Adrenal gland (tissue), 12 donors: ENCODE results near the gene ASPHD2. TPM values are rescaled to one million over a fixed set of nuclear protein-coding genes. Genes with fewer than 3 reads are reported as not detected.

Source experiments
- DNase-seq, 7 donors: peaks; one replicate each; pipeline ENCODE4 v3.0.0-alpha.2; 2019 to 2020
- H3K27ac ChIP-seq, 5 donors: fragments of 200-600 bp; sonication (generic) in 4 of 5; 1 replicate in 3 of 5; 2 replicates in 2 of 5; pipeline versions ENCODE4 v1.5.1 to v1.8.0; 2016 to 2020; ENCODE audit warnings: mild to moderate bottlenecking in 1 of 5
- H3K27me3 ChIP-seq: fragments of 200-600 bp; 2 replicates; pipeline ENCODE4 v1.8.0; 2021
- H3K36me3 ChIP-seq, 2 donors: fragments of 200-600 bp; replicated peaks in 1 of 2; 1 replicate in 1 of 2; 2 replicates in 1 of 2; pipeline versions ENCODE4 v1.5.1 to v1.8.0; 2018 to 2022
- H3K4me1 ChIP-seq, 2 donors: fragments of 200-600 bp; replicated peaks in 1 of 2; 1 replicate in 1 of 2; 2 replicates in 1 of 2; pipeline versions ENCODE4 v1.5.1 to v1.8.0; 2018 to 2021
- H3K4me3 ChIP-seq, 4 donors: fragments of 200-600 bp; sonication (generic) in 3 of 4; one replicate each; pipeline ENCODE4 v1.5.1; 2016 to 2018
- H3K9me3 ChIP-seq, 3 donors: fragments of 200-600 bp; sonication (generic) in 1 of 3; replicated peaks in 1 of 3; 1 replicate in 2 of 3; 2 replicates in 1 of 3; pipeline versions ENCODE4 v1.5.1 to v1.8.0; 2016 to 2021
- POLR2A ChIP-seq, 2 donors: fragments of 450-650 bp; IDR thresholded peaks; one replicate each; pipeline ENCODE4 v1.6.1; 2017; ENCODE audit warnings: antibody characterized with exemption in 2 of 2, mild to moderate bottlenecking in 2 of 2, moderate library complexity in 1 of 2
- WGBS, 4 donors: extraction: QIAGEN DNeasy Blood & Tissue Kit in 2 of 4; methylation state at CpG; one replicate each; pipeline versions ENCODE4 v1.1.5 to v1.1.7; 2013 to 2017; 5-methylcytosine and 5-hydroxymethylcytosine counted together
- intact Hi-C, 2 donors: fragments of 100-400 bp; cut with DNase I; formaldehyde crosslinking; loops; one replicate each; pipeline versions ENCODE4 v1.14.1 to v1.15.0; 2022 to 2023
- polyA plus RNA-seq, 3 donors: library from polyadenylated mRNA; stranded (reverse); fragments of 200-250 nt in 2 of 3; fragments of 350-450 nt in 1 of 3; fragmentation: Illumina TruSeq in 1 of 3; extraction: RNeasy Lipid Tissue Mini Kit (QIAGEN cat#74804) in 1 of 3; gene quantifications; one replicate each; pipeline ENCODE4 v1.2.3, GENCODE V29; 2013 to 2014
- total RNA-seq, 9 donors: library from RNA; depleted of rRNA in 4 of 9; stranded (reverse); fragments of >200 nt in 4 of 9; fragments of 120-200 nt in 1 of 9; fragmentation: NEBNext Ultra II Directional in 1 of 9; extraction: Animal tissue kit (Norgen Biotek cat#: 25700) in 1 of 9; gene quantifications; one replicate each; pipeline versions ENCODE4 v1.1.0 to v1.2.4, GENCODE V29; 2013 to 2023
- TF ChIP-seq, protein P1 (sequence below), 6 experiments: fragments of 450-650 bp in 4 of 6; fragments of 200-600 bp in 2 of 6; sonication (generic) in 1 of 6; IDR thresholded peaks; 1 replicate in 5 of 6; 2 replicates in 1 of 6; pipeline versions ENCODE4 v1.5.1 to v1.8.0; 2016 to 2021; ENCODE audit warnings: antibody characterized with exemption in 6 of 6, mild to moderate bottlenecking in 2 of 6, moderate library complexity in 1 of 6
- donor health status: healthy with polysubstance abuse.
- donor health status: Bipolar disorder and iron deficiency.
- donor health status: DM: yes; HTN: yes; CAD: no.
- donor health status: DM: no; HTN: no; CAD: no.
- donor health status: DM: no; HTN: no; CAD: no.
- donor health status: DM: yes; HTN: yes; CAD: no.

The ASPHD2 gene
- total and polyA plus RNA-seq, 12 donors, result 0.06 to 1.7 (median 0.45) TPM

GRCh38 chr22:26391623-26392022, 37.4 kb upstream of the ASPHD2 start:
- TF ChIP-seq, protein P1, sequence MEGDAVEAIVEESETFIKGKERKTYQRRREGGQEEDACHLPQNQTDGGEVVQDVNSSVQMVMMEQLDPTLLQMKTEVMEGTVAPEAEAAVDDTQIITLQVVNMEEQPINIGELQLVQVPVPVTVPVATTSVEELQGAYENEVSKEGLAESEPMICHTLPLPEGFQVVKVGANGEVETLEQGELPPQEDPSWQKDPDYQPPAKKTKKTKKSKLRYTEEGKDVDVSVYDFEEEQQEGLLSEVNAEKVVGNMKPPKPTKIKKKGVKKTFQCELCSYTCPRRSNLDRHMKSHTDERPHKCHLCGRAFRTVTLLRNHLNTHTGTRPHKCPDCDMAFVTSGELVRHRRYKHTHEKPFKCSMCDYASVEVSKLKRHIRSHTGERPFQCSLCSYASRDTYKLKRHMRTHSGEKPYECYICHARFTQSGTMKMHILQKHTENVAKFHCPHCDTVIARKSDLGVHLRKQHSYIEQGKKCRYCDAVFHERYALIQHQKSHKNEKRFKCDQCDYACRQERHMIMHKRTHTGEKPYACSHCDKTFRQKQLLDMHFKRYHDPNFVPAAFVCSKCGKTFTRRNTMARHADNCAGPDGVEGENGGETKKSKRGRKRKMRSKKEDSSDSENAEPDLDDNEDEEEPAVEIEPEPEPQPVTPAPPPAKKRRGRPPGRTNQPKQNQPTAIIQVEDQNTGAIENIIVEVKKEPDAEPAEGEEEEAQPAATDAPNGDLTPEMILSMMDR (IDR thresholded peaks at IDR 0.05), result no peak
- no peak for TF ChIP-seq POLR2A (IDR thresholded peaks at IDR 0.05)
- Histone ChIP-seq H3K36me3 (no peaks in the 10 kb centered on the region), H3K4me1 (no peaks in the 10 kb centered on the region), H3K27me3 (peaks cover 4% of the 10 kb centered on the region), H3K9me3 (no peaks in the 10 kb centered on the region), H3K27ac (no peak overlapping the region), H3K4me3 (no peak overlapping the region)
- WGBS, 4 donors, result 61 to 76% (median 73%) methylated on average over 2 of the region's 2 CpGs
- no peak for DNase-seq
- intact Hi-C loops, result loop anchor here in 1 of 2 donors (10.0 kb wide), 1 partner anchor 73 kb away; no protein-coding TSS in a partner anchor

GRCh38 chr22:26393929-26394328, 35.1 kb upstream of the ASPHD2 start:
- Histone ChIP-seq H3K27me3 (peaks cover 4% of the 10 kb centered on the region), H3K4me1 (no peaks in the 10 kb centered on the region), H3K27ac (no peak overlapping the region), H3K9me3 (no peaks in the 10 kb centered on the region), H3K4me3 (no peak overlapping the region), H3K36me3 (no peaks in the 10 kb centered on the region)
- DNase-seq, result no peak
- intact Hi-C loops, result loop anchor here in 1 of 2 donors (10.0 kb wide), 1 partner anchor 71 kb away; no protein-coding TSS in a partner anchor
- 46 to 70% (median 53%) methylated on average over 1 to 2 of the region's 2 CpGs for WGBS, 4 donors
- no peak for TF ChIP-seq POLR2A (IDR thresholded peaks at IDR 0.05)
- TF ChIP-seq, protein P1 (IDR thresholded peaks at IDR 0.05), result no peak

DNA sequence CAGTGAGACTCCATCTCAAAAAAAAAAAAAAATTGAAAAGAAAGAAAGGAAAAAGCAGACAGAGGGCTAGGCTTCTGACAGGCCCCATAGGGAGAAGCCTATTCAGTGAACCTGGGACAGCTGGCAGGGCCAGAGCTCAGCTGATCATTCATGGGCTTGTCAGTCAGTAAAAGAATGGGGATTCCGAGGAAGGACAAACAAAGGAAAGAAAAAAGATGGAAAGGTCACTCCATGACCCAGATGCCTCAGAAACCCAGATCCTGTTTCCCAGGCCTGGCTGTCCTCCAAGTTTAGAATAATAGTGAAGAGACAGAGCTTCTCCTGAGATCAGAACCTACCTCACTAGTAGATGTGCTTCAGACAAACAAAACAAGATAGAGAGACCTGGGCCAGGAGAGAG, 34.3 kb upstream of the ASPHD2 start:
- no peak for TF ChIP-seq POLR2A (IDR thresholded peaks at IDR 0.05)
- TF ChIP-seq, protein P1 (IDR thresholded peaks at IDR 0.05), result no peak
- Histone ChIP-seq H3K4me1 (no peaks in the 10 kb centered on the region), H3K9me3 (no peaks in the 10 kb centered on the region), H3K4me3 (no peak overlapping the region), H3K27ac (no peak overlapping the region), H3K27me3 (peaks cover 4% of the 10 kb centered on the region), H3K36me3 (no peaks in the 10 kb centered on the region)
- intact Hi-C loops, result loop anchor here in 1 of 2 donors (10.0 kb wide), 1 partner anchor 70 kb away; no protein-coding TSS in a partner anchor
- peak in 1 of 7 donors; percentile 12 for DNase-seq
- 8 to 24% (median 18%) methylated on average over 1 of the region's 1 CpG for WGBS, 4 donors

DNA sequence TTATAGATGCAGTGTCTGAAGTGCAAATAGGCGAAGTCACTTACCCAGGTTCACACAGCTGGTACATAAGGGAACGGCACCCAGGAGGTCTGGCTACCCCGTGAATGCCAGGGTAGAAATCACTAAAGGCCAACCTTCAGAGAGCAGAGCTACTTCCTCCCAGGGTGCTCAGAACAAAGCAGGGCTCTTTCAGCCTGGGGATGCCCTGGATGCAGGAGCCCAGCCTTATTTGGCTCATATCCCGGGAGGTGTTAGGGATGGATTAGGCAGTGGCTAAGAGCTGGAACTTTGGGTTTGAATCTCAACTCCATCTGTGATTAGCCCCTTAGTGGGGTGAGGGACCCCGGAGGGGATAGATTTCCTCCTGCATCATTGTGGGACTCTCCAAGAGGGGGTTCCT, 33.1 kb upstream of the ASPHD2 start:
- no peak for TF ChIP-seq POLR2A (IDR thresholded peaks at IDR 0.05)
- TF ChIP-seq, protein P1 (IDR thresholded peaks at IDR 0.05), result no peak
- peaks cover 4% of the 10 kb centered on the region for H3K27me3 ChIP-seq
- intact Hi-C loops, result loop anchor here in 1 of 2 donors (10.0 kb wide), 1 partner anchor 69 kb away; no protein-coding TSS in a partner anchor
- H3K27ac ChIP-seq, result no peak overlapping the region
- H3K4me1 ChIP-seq, result no peaks in the 10 kb centered on the region
- DNase-seq, result no peak
- H3K9me3 ChIP-seq, result no peaks in the 10 kb centered on the region
- no peak overlapping the region for H3K4me3 ChIP-seq
- WGBS, 4 donors, result 46 to 73% (median 55%) methylated on average over 5 of the region's 5 CpGs
- no peaks in the 10 kb centered on the region for H3K36me3 ChIP-seq
